OCI-LY1 (cell line): Measurements from ENCODE around the gene GLI3.

Source experiments
- H2AFZ ChIP-seq: fragments of 200-600 bp; sonication (generic), shearing (Covaris generic); 2 replicates; pipeline ENCODE4 v1.6.0; 2014; ENCODE audit warnings: antibody characterized with exemption, mild to moderate bottlenecking, low read length
- H3F3A ChIP-seq: fragments of 200-600 bp; sonication (generic), shearing (Covaris generic); 2 replicates; pipeline ENCODE4 v1.6.0; 2014; ENCODE audit warnings: mild to moderate bottlenecking, antibody characterized with exemption, low read length, moderate library complexity; ENCODE audit not compliant: insufficient read depth
- H3K27ac ChIP-seq: fragments of 200-600 bp; sonication (generic); 2 replicates; pipeline ENCODE4 v1.5.1; 2014; ENCODE audit warnings: low read length, mixed run types, mild to moderate bottlenecking, low read depth; ENCODE audit not compliant: poor library complexity, severe bottlenecking
- H3K27me3 ChIP-seq: fragments of 200-600 bp; sonication (generic); 2 replicates; pipeline ENCODE4 v1.6.0; 2014; ENCODE audit warnings: antibody characterized with exemption, mild to moderate bottlenecking, low read length, moderate library complexity; ENCODE audit not compliant: insufficient read depth
- H3K36me3 ChIP-seq: fragments of 200-600 bp; sonication (generic); 2 replicates; pipeline ENCODE4 v1.6.1; 2014; ENCODE audit warnings: mild to moderate bottlenecking, antibody characterized with exemption, low read length, moderate library complexity, mixed read lengths; ENCODE audit not compliant: insufficient read depth
- H3K4me1 ChIP-seq: fragments of 200-600 bp; sonication (generic); 2 replicates; pipeline ENCODE4 v1.5.1; 2014; ENCODE audit warnings: mild to moderate bottlenecking, low read length, moderate library complexity; ENCODE audit not compliant: insufficient read depth, severe bottlenecking
- H3K4me2 ChIP-seq: fragments of 200-600 bp; sonication (generic), shearing (Covaris generic); 2 replicates; pipeline ENCODE4 v1.6.1; 2014; ENCODE audit warnings: low read length
- H3K4me3 ChIP-seq: fragments of 200-600 bp; sonication (generic); 2 replicates; pipeline ENCODE4 v1.5.1; 2014; ENCODE audit warnings: low read length, low read depth, mild to moderate bottlenecking, mixed read lengths; ENCODE audit not compliant: poor library complexity, severe bottlenecking
- H3K79me2 ChIP-seq: fragments of 200-600 bp; shearing (Covaris generic); 2 replicates; pipeline ENCODE4 v1.6.1; 2016; ENCODE audit warnings: mixed run types, low read length, mixed read lengths; ENCODE audit not compliant: insufficient read depth
- H3K9ac ChIP-seq: fragments of 200-600 bp; sonication (generic), shearing (Covaris generic); 2 replicates; pipeline ENCODE4 v1.6.1; 2014; ENCODE audit warnings: mild to moderate bottlenecking, low read length, mixed read lengths
- H3K9me2 ChIP-seq: fragments of 200-600 bp; sonication (generic), shearing (Covaris generic); 2 replicates; pipeline ENCODE4 v1.6.1; 2014; ENCODE audit warnings: low read depth, mild to moderate bottlenecking, low read length, mixed read lengths
- H3K9me3 ChIP-seq: fragments of 200-600 bp; shearing (Covaris generic); 2 replicates; pipeline ENCODE4 v1.6.1; 2014; ENCODE audit warnings: low read length, mixed read lengths
- H4K20me1 ChIP-seq: fragments of 200-600 bp; sonication (generic), shearing (Covaris generic); 2 replicates; pipeline ENCODE4 v1.6.0; 2016; ENCODE audit warnings: mild to moderate bottlenecking, low read length; ENCODE audit not compliant: insufficient read depth
- EZH2 ChIP-seq: fragments of 200-600 bp; sonication (generic), shearing (Covaris generic); IDR thresholded peaks from 2 replicates; pipeline ENCODE4 v1.8.0; 2017; ENCODE audit warnings: borderline replicate concordance, mixed run types, mild to moderate bottlenecking, antibody characterized with exemption, low read length, moderate library complexity, mixed read lengths
- TF ChIP-seq, protein P1 (sequence below): fragments of 200-600 bp; sonication (generic), shearing (Covaris generic); IDR thresholded peaks from 2 replicates; pipeline ENCODE4 v1.5.1; 2017; ENCODE audit warnings: mild to moderate bottlenecking, antibody characterized with exemption, low read length, moderate library complexity, mixed read lengths

The GLI3 gene

DNA sequence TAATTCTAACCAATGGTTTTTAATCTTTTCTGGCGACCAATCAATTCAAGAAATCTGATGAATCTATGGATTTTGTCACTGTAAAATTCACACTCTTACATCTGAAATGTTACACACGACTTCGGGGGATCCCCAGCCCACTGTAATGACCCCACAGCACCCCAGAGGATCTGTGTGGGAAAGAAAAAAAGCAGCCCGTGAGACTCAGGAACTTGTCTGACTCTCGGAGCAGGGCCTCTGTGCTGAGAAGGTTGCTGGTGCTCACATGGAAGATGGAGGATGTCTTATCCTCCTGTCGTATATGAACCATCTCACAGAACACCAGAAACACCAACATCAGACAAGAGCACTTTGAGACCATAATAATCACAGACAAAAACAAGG, 305.8 kb downstream of the GLI3 start:
- no peak for TF ChIP-seq EZH2
- TF ChIP-seq, protein P1, sequence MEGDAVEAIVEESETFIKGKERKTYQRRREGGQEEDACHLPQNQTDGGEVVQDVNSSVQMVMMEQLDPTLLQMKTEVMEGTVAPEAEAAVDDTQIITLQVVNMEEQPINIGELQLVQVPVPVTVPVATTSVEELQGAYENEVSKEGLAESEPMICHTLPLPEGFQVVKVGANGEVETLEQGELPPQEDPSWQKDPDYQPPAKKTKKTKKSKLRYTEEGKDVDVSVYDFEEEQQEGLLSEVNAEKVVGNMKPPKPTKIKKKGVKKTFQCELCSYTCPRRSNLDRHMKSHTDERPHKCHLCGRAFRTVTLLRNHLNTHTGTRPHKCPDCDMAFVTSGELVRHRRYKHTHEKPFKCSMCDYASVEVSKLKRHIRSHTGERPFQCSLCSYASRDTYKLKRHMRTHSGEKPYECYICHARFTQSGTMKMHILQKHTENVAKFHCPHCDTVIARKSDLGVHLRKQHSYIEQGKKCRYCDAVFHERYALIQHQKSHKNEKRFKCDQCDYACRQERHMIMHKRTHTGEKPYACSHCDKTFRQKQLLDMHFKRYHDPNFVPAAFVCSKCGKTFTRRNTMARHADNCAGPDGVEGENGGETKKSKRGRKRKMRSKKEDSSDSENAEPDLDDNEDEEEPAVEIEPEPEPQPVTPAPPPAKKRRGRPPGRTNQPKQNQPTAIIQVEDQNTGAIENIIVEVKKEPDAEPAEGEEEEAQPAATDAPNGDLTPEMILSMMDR = no peak
- no peaks in the 10 kb centered on the region for H3K4me1 ChIP-seq
- H3K9me3 ChIP-seq = no peaks in the 10 kb centered on the region
- no peak overlapping the region for H3K4me3 ChIP-seq
- no peaks in the 10 kb centered on the region for H3K79me2 ChIP-seq
- no peaks in the 10 kb centered on the region; the same call in 1 of the 2 replicates for H3K27me3 ChIP-seq
- no peak overlapping the region for H2AFZ ChIP-seq
- H3K9me2 ChIP-seq = no peaks in the 10 kb centered on the region
- no peak overlapping the region for H3K27ac ChIP-seq
- H3F3A ChIP-seq = no peaks in the 10 kb centered on the region
- no peaks in the 10 kb centered on the region for H4K20me1 ChIP-seq
- no peak overlapping the region for H3K9ac ChIP-seq
- H3K36me3 ChIP-seq = no peaks in the 10 kb centered on the region
- H3K4me2 ChIP-seq = no peak overlapping the region

- H3K4me3 ChIP-seq = no peak overlapping the region
- H3K27ac ChIP-seq = no peak overlapping the region
- no peaks in the 10 kb centered on the region for H3K9me3 ChIP-seq
Observed at GRCh38 chr7:41930538-41931262, 306.3 kb downstream of the GLI3 start.

DNA sequence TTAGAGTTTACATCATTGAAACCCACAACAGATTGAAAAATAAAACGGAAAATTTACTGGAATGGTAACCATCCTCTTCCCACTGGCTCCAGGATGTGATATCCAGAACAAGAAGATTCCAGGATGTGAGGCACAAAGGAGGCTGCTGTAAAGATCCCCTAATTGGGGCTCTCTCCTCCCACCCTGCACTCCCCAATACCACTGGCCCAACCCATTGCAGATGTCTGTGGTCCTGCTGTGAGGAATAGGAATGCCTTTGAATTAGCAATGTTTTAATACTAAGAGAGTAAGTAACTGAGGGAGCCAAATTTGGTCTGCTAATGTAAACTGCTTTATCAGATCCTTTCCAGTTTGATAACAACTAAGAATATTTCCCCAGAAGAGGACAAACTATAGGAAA, 308.2 kb downstream of the GLI3 start:
- H3K9me3 ChIP-seq = no peaks in the 10 kb centered on the region
- H2AFZ ChIP-seq = no peak overlapping the region
- no peaks in the 10 kb centered on the region for H3K9me2 ChIP-seq
- no peaks in the 10 kb centered on the region; the same call in 1 of the 2 replicates for H3K27me3 ChIP-seq
- H3K9ac ChIP-seq = no peak overlapping the region
- H3K4me1 ChIP-seq = no peaks in the 10 kb centered on the region
- no peak overlapping the region for H3K4me2 ChIP-seq
- H4K20me1 ChIP-seq = no peaks in the 10 kb centered on the region
- no peak overlapping the region for H3K4me3 ChIP-seq
- no peaks in the 10 kb centered on the region for H3F3A ChIP-seq
- no peaks in the 10 kb centered on the region for H3K79me2 ChIP-seq
- H3K36me3 ChIP-seq = no peaks in the 10 kb centered on the region
- TF ChIP-seq, protein P1 = no peak
- TF ChIP-seq EZH2 = no peak
- no peak overlapping the region for H3K27ac ChIP-seq

More at GRCh38 chr7:41930538-41931262, 306.3 kb downstream of the GLI3 start:
- no peak overlapping the region for H2AFZ ChIP-seq
- H3K9me2 ChIP-seq = no peaks in the 10 kb centered on the region
- H3K36me3 ChIP-seq = no peaks in the 10 kb centered on the region
- H3K4me1 ChIP-seq = no peaks in the 10 kb centered on the region
- no peaks in the 10 kb centered on the region for H4K20me1 ChIP-seq
- no peak for TF ChIP-seq EZH2
- TF ChIP-seq, protein P1 = no peak
- H3K27me3 ChIP-seq = no peaks in the 10 kb centered on the region; the same call in 1 of the 2 replicates
- no peaks in the 10 kb centered on the region for H3F3A ChIP-seq
- H3K79me2 ChIP-seq = no peaks in the 10 kb centered on the region
- H3K9ac ChIP-seq = no peak overlapping the region
- H3K4me2 ChIP-seq = no peak overlapping the region
